ENCODE measurements around the gene MARK4. TPM values are rescaled to one million over a fixed set of nuclear protein-coding genes. Genes with fewer than 3 reads are reported as not detected.

Gene MARK4
- total RNA-seq, 1 experiment from 2014 or later, result 37.7 TPM

DNA sequence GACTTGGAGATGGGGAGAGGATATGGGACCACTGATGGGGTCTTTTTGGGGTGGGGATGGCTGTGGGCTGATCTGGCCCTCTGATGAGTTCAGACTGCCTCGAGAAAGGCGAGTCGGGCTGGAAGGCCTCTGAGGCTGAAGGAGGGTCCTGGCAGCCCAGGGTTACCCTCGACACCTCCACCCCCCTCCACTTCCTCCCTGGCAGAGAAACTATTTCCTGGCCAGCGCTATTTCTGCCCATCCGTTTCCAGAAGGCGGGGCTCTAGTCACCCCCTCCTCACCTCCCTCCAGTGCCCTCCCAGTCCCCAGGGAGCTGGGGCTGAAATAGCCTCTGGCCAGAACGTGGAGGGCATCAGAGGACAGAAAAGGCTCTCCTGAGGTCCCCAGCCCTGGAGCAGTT is 15.6 kb upstream of the MARK4 start (continued):
- TF ChIP-seq, protein P1, sequence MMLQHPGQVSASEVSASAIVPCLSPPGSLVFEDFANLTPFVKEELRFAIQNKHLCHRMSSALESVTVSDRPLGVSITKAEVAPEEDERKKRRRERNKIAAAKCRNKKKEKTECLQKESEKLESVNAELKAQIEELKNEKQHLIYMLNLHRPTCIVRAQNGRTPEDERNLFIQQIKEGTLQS (IDR thresholded peaks at IDR 0.05), result no peak
- TF ChIP-seq EZH2phosphoT487 (IDR thresholded peaks at IDR 0.05; ENCODE audit: borderline replicate concordance) (no peak), FOSL1 (IDR thresholded peaks at IDR 0.05; ENCODE audit: low read depth) (no peak), SIN3A (IDR thresholded peaks at IDR 0.05; ENCODE audit: low read depth) (no peak), POLR2A (IDR thresholded peaks at IDR 0.05; ENCODE audit: borderline replicate concordance, extremely low read depth, insufficient read depth, insufficient read length) (no peak), EZH2 (IDR thresholded peaks at IDR 0.05) (no peak), SP1 (IDR thresholded peaks at IDR 0.05; ENCODE audit: low read depth) (no peak)
- TF ChIP-seq, protein P2, sequence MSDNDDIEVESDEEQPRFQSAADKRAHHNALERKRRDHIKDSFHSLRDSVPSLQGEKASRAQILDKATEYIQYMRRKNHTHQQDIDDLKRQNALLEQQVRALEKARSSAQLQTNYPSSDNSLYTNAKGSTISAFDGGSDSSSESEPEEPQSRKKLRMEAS (IDR thresholded peaks at IDR 0.05), result no peak

DNA sequence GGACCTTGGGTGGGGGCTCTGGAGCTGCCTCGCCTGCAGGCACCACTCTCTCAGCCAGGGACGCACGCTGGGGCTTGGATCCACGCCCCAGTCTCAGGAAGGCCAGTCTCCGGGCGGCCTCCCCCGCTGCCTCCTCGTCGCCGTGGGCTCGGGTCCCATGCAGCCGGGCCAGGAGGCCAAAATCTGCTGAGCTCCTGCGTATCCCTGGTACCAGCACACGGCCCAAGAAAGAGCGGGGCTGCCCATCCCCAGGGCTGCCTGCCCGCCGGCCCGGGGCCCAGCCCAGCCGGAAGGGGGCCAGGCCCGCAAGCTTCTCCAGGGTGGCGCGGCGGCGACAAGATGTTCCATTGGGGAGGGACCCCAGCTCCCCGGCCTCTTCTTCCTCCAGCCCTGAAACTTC is 12.5 kb upstream of the MARK4 start:
- Histone ChIP-seq H2AFZ (ENCODE audit: low read depth, low read length, poor library complexity, severe bottlenecking) (no peak overlapping the region), H3K4me3 (replicated peaks in 1 of 2; ENCODE audit: low read depth in 1 of 2, low read length in 2 of 2) (no peak overlapping the region), H3K4me1 (ENCODE audit: control insufficient read depth in 1 of 2, insufficient read depth in 2 of 2, low read length in 2 of 2) (peaks cover 0 to 4% of the 10 kb centered on the region in 2 experiments; a peak in 1 of 4 replicates), H3K9me2 (ENCODE audit: insufficient read depth) (no peaks in the 10 kb centered on the region), H3K9me3 (ENCODE audit: control insufficient read depth in 1 of 2, insufficient read depth in 1 of 2, low read depth in 1 of 2, low read length in 2 of 2) (no peaks in the 10 kb centered on the region), H4K20me1 (ENCODE audit: insufficient read depth) (no peaks in the 10 kb centered on the region), H3K4me2 (ENCODE audit: low read length) (no peak overlapping the region), H3K27ac (ENCODE audit: low read depth, low read length) (no peak overlapping the region), H3K9ac (ENCODE audit: low read length) (no peak overlapping the region), H3K36me3 (ENCODE audit: control insufficient read depth in 1 of 2, insufficient read depth in 2 of 2, low read length in 2 of 2) (no peaks in the 10 kb centered on the region), H3K27me3 (ENCODE audit: insufficient read depth, low read length) (no peaks in the 10 kb centered on the region), H3K79me2 (ENCODE audit: insufficient read depth, low read length) (no peaks in the 10 kb centered on the region)
- ChIA-PET RAD21 (ENCODE audit: low non-redundant PET in 1 of 2, low total read pairs in 2 of 2, uncharacterized antibody in 2 of 2, unreplicated experiment in 2 of 2) (no interaction called here), POLR2A (no interaction called here), CTCF (no interaction called here)
- intact Hi-C loops (cut with micrococcal nuclease), result no loop called here
- ATAC-seq (no peak), DNase-seq (ENCODE audit: low read depth, low spot score) (no peak)
- TF ChIP-seq ZNF274 (IDR thresholded peaks at IDR 0.05; ENCODE audit: low read depth, low read length) (no peak), EZH2 (IDR thresholded peaks at IDR 0.05) (no peak), SIN3A (IDR thresholded peaks at IDR 0.05; ENCODE audit: low read depth) (no peak), SRF (IDR thresholded peaks at IDR 0.05; ENCODE audit: low read depth) (no peak)
- TF ChIP-seq, protein P1 (IDR thresholded peaks at IDR 0.05), result no peak
- TF ChIP-seq, protein P3, sequence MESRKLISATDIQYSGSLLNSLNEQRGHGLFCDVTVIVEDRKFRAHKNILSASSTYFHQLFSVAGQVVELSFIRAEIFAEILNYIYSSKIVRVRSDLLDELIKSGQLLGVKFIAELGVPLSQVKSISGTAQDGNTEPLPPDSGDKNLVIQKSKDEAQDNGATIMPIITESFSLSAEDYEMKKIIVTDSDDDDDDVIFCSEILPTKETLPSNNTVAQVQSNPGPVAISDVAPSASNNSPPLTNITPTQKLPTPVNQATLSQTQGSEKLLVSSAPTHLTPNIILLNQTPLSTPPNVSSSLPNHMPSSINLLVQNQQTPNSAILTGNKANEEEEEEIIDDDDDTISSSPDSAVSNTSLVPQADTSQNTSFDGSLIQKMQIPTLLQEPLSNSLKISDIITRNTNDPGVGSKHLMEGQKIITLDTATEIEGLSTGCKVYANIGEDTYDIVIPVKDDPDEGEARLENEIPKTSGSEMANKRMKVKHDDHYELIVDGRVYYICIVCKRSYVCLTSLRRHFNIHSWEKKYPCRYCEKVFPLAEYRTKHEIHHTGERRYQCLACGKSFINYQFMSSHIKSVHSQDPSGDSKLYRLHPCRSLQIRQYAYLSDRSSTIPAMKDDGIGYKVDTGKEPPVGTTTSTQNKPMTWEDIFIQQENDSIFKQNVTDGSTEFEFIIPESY (IDR thresholded peaks at IDR 0.05; ENCODE audit: extremely low read depth, insufficient replicate concordance, low read length), result no peak
- TF ChIP-seq, protein P4, sequence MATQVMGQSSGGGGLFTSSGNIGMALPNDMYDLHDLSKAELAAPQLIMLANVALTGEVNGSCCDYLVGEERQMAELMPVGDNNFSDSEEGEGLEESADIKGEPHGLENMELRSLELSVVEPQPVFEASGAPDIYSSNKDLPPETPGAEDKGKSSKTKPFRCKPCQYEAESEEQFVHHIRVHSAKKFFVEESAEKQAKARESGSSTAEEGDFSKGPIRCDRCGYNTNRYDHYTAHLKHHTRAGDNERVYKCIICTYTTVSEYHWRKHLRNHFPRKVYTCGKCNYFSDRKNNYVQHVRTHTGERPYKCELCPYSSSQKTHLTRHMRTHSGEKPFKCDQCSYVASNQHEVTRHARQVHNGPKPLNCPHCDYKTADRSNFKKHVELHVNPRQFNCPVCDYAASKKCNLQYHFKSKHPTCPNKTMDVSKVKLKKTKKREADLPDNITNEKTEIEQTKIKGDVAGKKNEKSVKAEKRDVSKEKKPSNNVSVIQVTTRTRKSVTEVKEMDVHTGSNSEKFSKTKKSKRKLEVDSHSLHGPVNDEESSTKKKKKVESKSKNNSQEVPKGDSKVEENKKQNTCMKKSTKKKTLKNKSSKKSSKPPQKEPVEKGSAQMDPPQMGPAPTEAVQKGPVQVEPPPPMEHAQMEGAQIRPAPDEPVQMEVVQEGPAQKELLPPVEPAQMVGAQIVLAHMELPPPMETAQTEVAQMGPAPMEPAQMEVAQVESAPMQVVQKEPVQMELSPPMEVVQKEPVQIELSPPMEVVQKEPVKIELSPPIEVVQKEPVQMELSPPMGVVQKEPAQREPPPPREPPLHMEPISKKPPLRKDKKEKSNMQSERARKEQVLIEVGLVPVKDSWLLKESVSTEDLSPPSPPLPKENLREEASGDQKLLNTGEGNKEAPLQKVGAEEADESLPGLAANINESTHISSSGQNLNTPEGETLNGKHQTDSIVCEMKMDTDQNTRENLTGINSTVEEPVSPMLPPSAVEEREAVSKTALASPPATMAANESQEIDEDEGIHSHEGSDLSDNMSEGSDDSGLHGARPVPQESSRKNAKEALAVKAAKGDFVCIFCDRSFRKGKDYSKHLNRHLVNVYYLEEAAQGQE (IDR thresholded peaks at IDR 0.05; ENCODE audit: low read depth), result no peak
- no TSS peak for BruUV-seq (replicated peaks)
